ENCODE data around the gene TIE1. TPM values are rescaled to one million over a fixed set of nuclear protein-coding genes. Genes with fewer than 3 reads are reported as not detected.

The TIE1 gene
- total RNA-seq, 2 experiments from 2014 or later: 0.23 to 0.75 TPM

GRCh38 chr1:43331688-43332087 lies 30.9 kb downstream of the TIE1 start:
- peaks cover 6% of the 10 kb centered on the region for H3K4me1 Mint-ChIP-seq

GRCh38 chr1:43334453-43335205 lies 33.8 kb downstream of the TIE1 start:
- Mint-ChIP-seq H3K27me3 (no peaks in the 10 kb centered on the region), H3K27ac (no peak overlapping the region), H3K9me3 (no peaks in the 10 kb centered on the region), H3K4me3 (no peak overlapping the region), H3K4me1 (peaks cover 6% of the 10 kb centered on the region), H3K36me3 (no peaks in the 10 kb centered on the region)
- POLR2A ChIA-PET: no interaction called here
- DNase-seq (no peak), ATAC-seq (ENCODE audit: low read depth) (no peak)

More at GRCh38 chr1:43331688-43332087, 30.9 kb downstream of the TIE1 start:
- POLR2A ChIA-PET: no interaction called here
- Mint-ChIP-seq H3K27me3 (no peaks in the 10 kb centered on the region), H3K27ac (no peak overlapping the region), H3K9me3 (peaks cover 4% of the 10 kb centered on the region), H3K36me3 (no peaks in the 10 kb centered on the region), H3K4me3 (no peak overlapping the region)
- DNase-seq (no peak), ATAC-seq (ENCODE audit: low read depth) (no peak)

- ATAC-seq (ENCODE audit: low read depth): no peak
- H3K4me3 Mint-ChIP-seq: no peak within 1 kb of the TSS
- H3K4me1 Mint-ChIP-seq: no peaks in the 10 kb centered on the region
- H3K27me3 Mint-ChIP-seq: peaks cover 4% of the 10 kb centered on the region
- no peak within 1 kb of the TSS for H3K27ac Mint-ChIP-seq
- no peaks in the 10 kb centered on the region for H3K9me3 Mint-ChIP-seq
- DNase-seq: no peak
- no peaks in the 10 kb centered on the region for H3K36me3 Mint-ChIP-seq
- POLR2A ChIA-PET: no interaction called here
Measured at GRCh38 chr1:43337588-43337987, 36.8 kb downstream of the TIE1 start, which contains the start of gene MPL. MPL (plus strand) TSS chr1:43337818; CDS start chr1:43337849, 31 bp downstream.

GRCh38 chr1:43338001-43338400 lies 37.2 kb downstream of the TIE1 start:
- H3K4me1 Mint-ChIP-seq: no peaks in the 10 kb centered on the region
- H3K27ac Mint-ChIP-seq: no peak overlapping the region
- ATAC-seq (ENCODE audit: low read depth) (no peak), DNase-seq (no peak)
- no peaks in the 10 kb centered on the region for H3K36me3 Mint-ChIP-seq
- H3K9me3 Mint-ChIP-seq: no peaks in the 10 kb centered on the region
- H3K4me3 Mint-ChIP-seq: no peak overlapping the region
- POLR2A ChIA-PET: no interaction called here
- peaks cover 4% of the 10 kb centered on the region for H3K27me3 Mint-ChIP-seq

GRCh38 chr1:43339584-43340232 lies 38.9 kb downstream of the TIE1 start:
- Mint-ChIP-seq H3K9me3 (no peaks in the 10 kb centered on the region), H3K4me1 (no peaks in the 10 kb centered on the region), H3K36me3 (no peaks in the 10 kb centered on the region), H3K4me3 (no peak overlapping the region), H3K27ac (no peak overlapping the region), H3K27me3 (peaks cover 4% of the 10 kb centered on the region)
- POLR2A ChIA-PET: no interaction called here
- ATAC-seq (ENCODE audit: low read depth) (no peak), DNase-seq (no peak)

- Mint-ChIP-seq H3K36me3 (no peaks in the 10 kb centered on the region), H3K27ac (no peak overlapping the region), H3K9me3 (no peaks in the 10 kb centered on the region), H3K4me3 (no peak overlapping the region), H3K4me1 (no peaks in the 10 kb centered on the region), H3K27me3 (peaks cover 4% of the 10 kb centered on the region)
- ATAC-seq (ENCODE audit: low read depth): no peak
- POLR2A ChIA-PET: no interaction called here
- no peak for DNase-seq
Measured at GRCh38 chr1:43340559-43340958, 39.8 kb downstream of the TIE1 start.

GRCh38 chr1:43344267-43344850 lies 43.6 kb downstream of the TIE1 start:
- Mint-ChIP-seq H3K9me3 (no peaks in the 10 kb centered on the region), H3K4me1 (peaks cover 1% of the 10 kb centered on the region), H3K4me3 (no peak overlapping the region), H3K27me3 (peaks cover 10% of the 10 kb centered on the region), H3K36me3 (no peaks in the 10 kb centered on the region), H3K27ac (no peak overlapping the region)
- ATAC-seq (ENCODE audit: low read depth) (no peak), DNase-seq (no peak)
- POLR2A ChIA-PET: no interaction called here

- no peaks in the 10 kb centered on the region for H3K9me3 Mint-ChIP-seq
- no peak overlapping the region for H3K27ac Mint-ChIP-seq
- no peak for ATAC-seq (ENCODE audit: low read depth)
- peaks cover 10% of the 10 kb centered on the region for H3K27me3 Mint-ChIP-seq
- peaks cover 6% of the 10 kb centered on the region for H3K4me1 Mint-ChIP-seq
- no peak for DNase-seq
- no peaks in the 10 kb centered on the region for H3K36me3 Mint-ChIP-seq
- no peak overlapping the region for H3K4me3 Mint-ChIP-seq
- POLR2A ChIA-PET: no interaction called here
Measured at GRCh38 chr1:43345120-43345519, 44.3 kb downstream of the TIE1 start.

GRCh38 chr1:43346636-43347035 lies 45.9 kb downstream of the TIE1 start:
- H3K4me1 Mint-ChIP-seq: peaks cover 9% of the 10 kb centered on the region
- POLR2A ChIA-PET: no interaction called here
- H3K36me3 Mint-ChIP-seq: no peaks in the 10 kb centered on the region
- H3K9me3 Mint-ChIP-seq: no peaks in the 10 kb centered on the region
- ATAC-seq (ENCODE audit: low read depth) (no peak), DNase-seq (no peak)
- H3K4me3 Mint-ChIP-seq: no peak overlapping the region
- H3K27me3 Mint-ChIP-seq: peaks cover 6% of the 10 kb centered on the region
- H3K27ac Mint-ChIP-seq: no peak overlapping the region

- no peaks in the 10 kb centered on the region for H3K36me3 Mint-ChIP-seq
- no peaks in the 10 kb centered on the region for H3K9me3 Mint-ChIP-seq
- peak overlapping the region; percentile 43 for H3K4me3 Mint-ChIP-seq
- H3K27me3 Mint-ChIP-seq: peaks cover 6% of the 10 kb centered on the region
- POLR2A ChIA-PET: interaction anchor here (1.1 kb wide), 1 partner anchor 10 kb away, joined by 7 read pairs; the partner anchor contains the start of gene CDC20
- ATAC-seq (ENCODE audit: low read depth) (no peak), DNase-seq (no peak)
- peaks cover 17% of the 10 kb centered on the region for H3K4me1 Mint-ChIP-seq
- peak overlapping the region; percentile 18 for H3K27ac Mint-ChIP-seq
Measured at GRCh38 chr1:43348343-43348808, 47.6 kb downstream of the TIE1 start.

GRCh38 chr1:43348809-43349593 lies 48.2 kb downstream of the TIE1 start:
- Mint-ChIP-seq H3K9me3 (no peaks in the 10 kb centered on the region), H3K27me3 (peaks cover 6% of the 10 kb centered on the region), H3K4me1 (peaks cover 17% of the 10 kb centered on the region), H3K4me3 (peak overlapping the region; percentile 75), H3K36me3 (no peaks in the 10 kb centered on the region), H3K27ac (peak overlapping the region; percentile 83)
- peak; percentile 85 for ATAC-seq (ENCODE audit: low read depth)
- peak; percentile 75 for DNase-seq
- POLR2A ChIA-PET: interaction anchor here (1.1 kb wide), 1 partner anchor 9 kb away, joined by 7 read pairs; the partner anchor contains the start of gene CDC20

GRCh38 chr1:43349594-43350306 lies 49.0 kb downstream of the TIE1 start:
- H3K36me3 Mint-ChIP-seq: peaks cover 3% of the 10 kb centered on the region
- peaks cover 18% of the 10 kb centered on the region for H3K4me1 Mint-ChIP-seq
- H3K27ac Mint-ChIP-seq: peak overlapping the region; percentile 83
- H3K9me3 Mint-ChIP-seq: no peaks in the 10 kb centered on the region
- H3K4me3 Mint-ChIP-seq: peak overlapping the region; percentile 75
- ATAC-seq (ENCODE audit: low read depth): no peak
- peaks cover 6% of the 10 kb centered on the region for H3K27me3 Mint-ChIP-seq
- POLR2A ChIA-PET: no interaction called here
- no peak for DNase-seq

GRCh38 chr1:43350976-43351375 lies 50.2 kb downstream of the TIE1 start:
- Mint-ChIP-seq H3K4me3 (no peak overlapping the region), H3K9me3 (no peaks in the 10 kb centered on the region), H3K4me1 (peaks cover 18% of the 10 kb centered on the region), H3K27me3 (peaks cover 4% of the 10 kb centered on the region), H3K36me3 (peaks cover 3% of the 10 kb centered on the region), H3K27ac (no peak overlapping the region)
- DNase-seq (no peak), ATAC-seq (ENCODE audit: low read depth) (no peak)
- POLR2A ChIA-PET: no interaction called here

Data from activated naive CD8-positive, alpha-beta T cell treated with anti-CD3 and anti-CD28 coated beads, Interleukin-2, amount 10 ng/mL, durations not matched to agents 7 days and 5 days (primary cell).